Activated CD8-positive, alpha-beta T cell treated with anti-CD3 and anti-CD28 coated beads, Interleukin-2, amount 10 ng/mL, durations not matched to agents 7 days and 5 days (primary cell): ENCODE results near the gene TMEM125. TPM values are rescaled to one million over a fixed set of nuclear protein-coding genes. Genes with fewer than 3 reads are reported as not detected.

Experiments
- ATAC-seq: fragments of 150-1000 bp; cut with Tn5 transposase; one replicate; pipeline ENCODE4 v1.10.0; 2021; ENCODE audit warnings: moderate library complexity
- CTCF ChIA-PET: fragments of 350-600 bp; sonication (Branson Sonifier 250); formaldehyde crosslinking; loops from one replicate; lab custom pipeline; 2021; ENCODE audit warnings: antibody characterized with exemption; lab: Charles Lee
- POLR2A ChIA-PET: fragments of 350-600 bp; sonication (Branson Sonifier 250); formaldehyde crosslinking; loops from one replicate; lab custom pipeline; 2021; ENCODE audit warnings: antibody characterized with exemption; lab: Charles Lee
- DNase-seq: peaks from one replicate; pipeline ENCODE4 v3.0.0-alpha.2; 2020
- H3K27ac Mint-ChIP-seq: one replicate; pipeline ENCODE4 v1.8.0; 2021; ENCODE audit warnings: mild to moderate bottlenecking, mixed read lengths
- H3K27me3 Mint-ChIP-seq: one replicate; pipeline ENCODE4 v1.8.0; 2021; ENCODE audit warnings: low read depth, mixed read lengths
- H3K36me3 Mint-ChIP-seq: one replicate; pipeline ENCODE4 v1.8.0; 2021; ENCODE audit warnings: low read depth, mixed read lengths
- H3K4me1 Mint-ChIP-seq: one replicate; pipeline ENCODE4 v1.8.0; 2021; ENCODE audit warnings: low read depth, mixed read lengths
- H3K4me3 Mint-ChIP-seq: one replicate; pipeline ENCODE4 v1.8.0; 2021; ENCODE audit warnings: mild to moderate bottlenecking, mixed read lengths
- H3K9me3 Mint-ChIP-seq: one replicate; pipeline ENCODE4 v1.8.0; 2022; ENCODE audit warnings: mixed read lengths; ENCODE audit not compliant: insufficient read depth
- total RNA-seq, 2 experiments: library from RNA; stranded (reverse); gene quantifications; one replicate each; pipeline ENCODE4 v1.2.3, GENCODE V29; 2021

The TMEM125 gene
- total RNA-seq, 2 experiments from 2014 or later, result not detected

GRCh38 chr1:43277116-43277876 lies 7.5 kb downstream of the TMEM125 start:
- H3K4me3 Mint-ChIP-seq, result no peak overlapping the region
- ChIA-PET POLR2A (interaction anchor here (1.3 kb wide), 1 partner anchor 9 kb away, joined by 3 read pairs; the partner anchor contains the start of gene C1orf210), CTCF (no interaction called here)
- peaks cover 23% of the 10 kb centered on the region for H3K4me1 Mint-ChIP-seq
- ATAC-seq (no peak), DNase-seq (no peak)
- peaks cover 4% of the 10 kb centered on the region for H3K27me3 Mint-ChIP-seq
- H3K27ac Mint-ChIP-seq, result no peak overlapping the region
- no peaks in the 10 kb centered on the region for H3K9me3 Mint-ChIP-seq
- H3K36me3 Mint-ChIP-seq, result peaks cover 11% of the 10 kb centered on the region

GRCh38 chr1:43279161-43279560 lies 9.4 kb downstream of the TMEM125 start:
- ChIA-PET CTCF (no interaction called here), POLR2A (interaction anchor here (0.8 kb wide), 1 partner anchor 79 kb away, joined by 3 read pairs; no protein-coding TSS in a partner anchor)
- peaks cover 21% of the 10 kb centered on the region for H3K4me1 Mint-ChIP-seq
- ATAC-seq (no peak), DNase-seq (no peak)
- H3K36me3 Mint-ChIP-seq, result peaks cover 9% of the 10 kb centered on the region
- H3K9me3 Mint-ChIP-seq, result no peaks in the 10 kb centered on the region
- H3K27ac Mint-ChIP-seq, result no peak overlapping the region
- peaks cover 4% of the 10 kb centered on the region for H3K27me3 Mint-ChIP-seq
- no peak overlapping the region for H3K4me3 Mint-ChIP-seq

- no peak for ATAC-seq
- ChIA-PET CTCF (no interaction called here), POLR2A (interaction anchor here (1.0 kb wide), 1 partner anchor 16 kb away, joined by 3 read pairs; no protein-coding TSS in a partner anchor)
- no peak overlapping the region for H3K4me3 Mint-ChIP-seq
- no peaks in the 10 kb centered on the region for H3K9me3 Mint-ChIP-seq
- no peak overlapping the region for H3K27ac Mint-ChIP-seq
- peaks cover 16% of the 10 kb centered on the region for H3K4me1 Mint-ChIP-seq
- H3K27me3 Mint-ChIP-seq, result peaks cover 4% of the 10 kb centered on the region
- no peak for DNase-seq
- peaks cover 5% of the 10 kb centered on the region for H3K36me3 Mint-ChIP-seq
These were observed 9.9 kb downstream of the TMEM125 start for GRCh38 chr1:43279666-43280065.

GRCh38 chr1:43280692-43281091 lies 10.9 kb downstream of the TMEM125 start:
- no peak overlapping the region for H3K4me3 Mint-ChIP-seq
- ChIA-PET CTCF (no interaction called here), POLR2A (no interaction called here)
- ATAC-seq, result no peak
- peaks cover 9% of the 10 kb centered on the region for H3K4me1 Mint-ChIP-seq
- peaks cover 4% of the 10 kb centered on the region for H3K27me3 Mint-ChIP-seq
- no peaks in the 10 kb centered on the region for H3K36me3 Mint-ChIP-seq
- H3K27ac Mint-ChIP-seq, result no peak overlapping the region
- DNase-seq, result no peak
- no peaks in the 10 kb centered on the region for H3K9me3 Mint-ChIP-seq

GRCh38 chr1:43282220-43283195 lies 12.7 kb downstream of the TMEM125 start:
- no peaks in the 10 kb centered on the region for H3K36me3 Mint-ChIP-seq
- no peak for DNase-seq
- no peaks in the 10 kb centered on the region for H3K4me1 Mint-ChIP-seq
- no peak for ATAC-seq
- no peaks in the 10 kb centered on the region for H3K9me3 Mint-ChIP-seq
- peaks cover 8% of the 10 kb centered on the region for H3K27me3 Mint-ChIP-seq
- CTCF ChIA-PET, result no interaction called here
- POLR2A ChIA-PET, result interaction anchor here (0.8 to 1.2 kb wide), 2 partner anchors 13 to 66 kb away, joined by 3 to 5 read pairs; no protein-coding TSS in a partner anchor
- no peak overlapping the region for H3K4me3 Mint-ChIP-seq
- no peak overlapping the region for H3K27ac Mint-ChIP-seq

- no peaks in the 10 kb centered on the region for H3K9me3 Mint-ChIP-seq
- H3K4me3 Mint-ChIP-seq, result no peak overlapping the region
- no peaks in the 10 kb centered on the region for H3K4me1 Mint-ChIP-seq
- ChIA-PET CTCF (no interaction called here), POLR2A (interaction anchor here (1.2 kb wide), 1 partner anchor 11 kb away, joined by 5 read pairs; no protein-coding TSS in a partner anchor)
- no peaks in the 10 kb centered on the region for H3K36me3 Mint-ChIP-seq
- H3K27ac Mint-ChIP-seq, result no peak overlapping the region
- H3K27me3 Mint-ChIP-seq, result peaks cover 11% of the 10 kb centered on the region
- DNase-seq (no peak), ATAC-seq (no peak)
These were observed 14.3 kb downstream of the TMEM125 start for GRCh38 chr1:43284065-43284464.

- ATAC-seq (no peak), DNase-seq (no peak)
- H3K4me3 Mint-ChIP-seq, result no peak overlapping the region
- no peak overlapping the region for H3K27ac Mint-ChIP-seq
- no peaks in the 10 kb centered on the region for H3K36me3 Mint-ChIP-seq
- peaks cover 11% of the 10 kb centered on the region for H3K27me3 Mint-ChIP-seq
- CTCF ChIA-PET, result interaction anchor here (1.5 kb wide), 1 partner anchor 74 kb away, joined by 4 read pairs; the partner anchor contains the start of gene CDC20
- H3K4me1 Mint-ChIP-seq, result no peaks in the 10 kb centered on the region
- POLR2A ChIA-PET, result no interaction called here
- no peaks in the 10 kb centered on the region for H3K9me3 Mint-ChIP-seq
These were observed 14.8 kb downstream of the TMEM125 start for GRCh38 chr1:43284546-43285110.

GRCh38 chr1:43285269-43285990 lies 15.6 kb downstream of the TMEM125 start, which contains the start of gene C1orf210:
Gene C1orf210 (minus strand): TSS chr1:43285581. CDS start chr1:43283270, 2,311 bp downstream.
- no peak for DNase-seq
- ATAC-seq, result no peak
- H3K4me3 Mint-ChIP-seq, result no peak within 1 kb of the TSS
- no peaks in the 10 kb centered on the region for H3K36me3 Mint-ChIP-seq
- CTCF ChIA-PET, result interaction anchor here (0.8 to 1.5 kb wide), 2 partner anchors 27 to 73 kb away, joined by 3 to 4 read pairs; partner anchors contain the start of gene CDC20
- no peaks in the 10 kb centered on the region for H3K4me1 Mint-ChIP-seq
- peaks cover 7% of the 10 kb centered on the region for H3K27me3 Mint-ChIP-seq
- no peak within 1 kb of the TSS for H3K27ac Mint-ChIP-seq
- H3K9me3 Mint-ChIP-seq, result no peaks in the 10 kb centered on the region
- POLR2A ChIA-PET, result interaction anchor here (1.1 kb wide), 1 partner anchor 8 kb away, joined by 3 read pairs; no protein-coding TSS in a partner anchor

GRCh38 chr1:43286115-43286514 lies 16.3 kb downstream of the TMEM125 start:
- no peak for ATAC-seq
- no peak for DNase-seq
- Mint-ChIP-seq H3K27ac (no peak overlapping the region), H3K4me3 (no peak overlapping the region), H3K36me3 (no peaks in the 10 kb centered on the region), H3K4me1 (no peaks in the 10 kb centered on the region), H3K27me3 (peaks cover 7% of the 10 kb centered on the region), H3K9me3 (no peaks in the 10 kb centered on the region)
- ChIA-PET CTCF (interaction anchor here (0.8 to 1.5 kb wide), 2 partner anchors 28 to 72 kb away, joined by 3 to 4 read pairs; partner anchors contain the start of gene CDC20), POLR2A (interaction anchor here (1.1 kb wide), 1 partner anchor 8 kb away, joined by 3 read pairs; no protein-coding TSS in a partner anchor)

GRCh38 chr1:43286533-43286932 lies 16.8 kb downstream of the TMEM125 start:
- DNase-seq, result no peak
- no peak for ATAC-seq
- Mint-ChIP-seq H3K36me3 (no peaks in the 10 kb centered on the region), H3K27me3 (peaks cover 7% of the 10 kb centered on the region), H3K4me1 (no peaks in the 10 kb centered on the region), H3K9me3 (no peaks in the 10 kb centered on the region), H3K27ac (no peak overlapping the region), H3K4me3 (no peak overlapping the region)
- ChIA-PET CTCF (no interaction called here), POLR2A (interaction anchor here (1.1 kb wide), 1 partner anchor 9 kb away, joined by 3 read pairs; no protein-coding TSS in a partner anchor)
